ENCODE measurements around the gene KRT17. TPM values are rescaled to one million over a fixed set of nuclear protein-coding genes. Genes with fewer than 3 reads are reported as not detected.
"Not testable (repeated sequence)": the region's sequence is repeated elsewhere in the genome, so short reads cannot be mapped to it uniquely, and the experiment has no call there.

KRT17 gene
- total RNA-seq, 1 experiment from 2014 or later: 1.5 TPM

GRCh38 chr17:41629826-41630670 is 5.7 kb upstream of the KRT17 start:
- DNase-seq (ENCODE audit: low spot score) (no peak), ATAC-seq (no peak)
- ChIA-PET CTCF (interaction anchor here (1.7 to 4.6 kb wide), 4 partner anchors 18 to 81 kb away, joined by 8 to 29 read pairs (median 12); no protein-coding TSS in a partner anchor), POLR2A (no interaction called here)
- Mint-ChIP-seq H3K27me3 (ENCODE audit: low read depth) (no peaks in the 10 kb centered on the region), H3K27ac (no peak overlapping the region), H3K4me1 (peaks cover 13% of the 10 kb centered on the region), H3K36me3 (no peaks in the 10 kb centered on the region), H3K4me3 (no peak overlapping the region), H3K9me3 (no peaks in the 10 kb centered on the region)
- no peak for TF ChIP-seq GRHL2 (CRISPR knock-in tag; IDR thresholded peaks at IDR 0.05; ENCODE audit: insufficient replicate concordance, severe bottlenecking)
- TF ChIP-seq PRDM15 (CRISPR knock-in tag; IDR thresholded peaks at IDR 0.05): no peak

- TF ChIP-seq ERG (CRISPR knock-in tag; IDR thresholded peaks at IDR 0.05): no peak
- TF ChIP-seq ELF4 (CRISPR knock-in tag; IDR thresholded peaks at IDR 0.05; ENCODE audit: low read depth): no peak
- no peak for TF ChIP-seq GABPB1 (CRISPR knock-in tag; IDR thresholded peaks at IDR 0.05)
- no peak for TF ChIP-seq TEAD4 (CRISPR knock-in tag; IDR thresholded peaks at IDR 0.05)
- TF ChIP-seq HMGXB4 (CRISPR knock-in tag; IDR thresholded peaks at IDR 0.05): no peak
- no peak for TF ChIP-seq JAZF1 (CRISPR knock-in tag; IDR thresholded peaks at IDR 0.05)
- TF ChIP-seq FOXK1 (CRISPR knock-in tag; IDR thresholded peaks at IDR 0.05): no peak
- no peak for TF ChIP-seq ATF2 (CRISPR knock-in tag; IDR thresholded peaks at IDR 0.05; ENCODE audit: borderline replicate concordance, low read depth)
- ATAC-seq (no peak), DNase-seq (ENCODE audit: low spot score) (no peak)
- Mint-ChIP-seq H3K36me3 (no peaks in the 10 kb centered on the region), H3K4me1 (peaks cover 11% of the 10 kb centered on the region), H3K9me3 (no peaks in the 10 kb centered on the region), H3K4me3 (no peak overlapping the region), H3K27me3 (ENCODE audit: low read depth) (no peaks in the 10 kb centered on the region), H3K27ac (no peak overlapping the region)
- POLR2A ChIA-PET: no interaction called here
- CTCF ChIA-PET: interaction anchor here (1.1 to 4.6 kb wide), 5 partner anchors 19 to 80 kb away, joined by 3 to 29 read pairs (median 11); no protein-coding TSS in a partner anchor
Observed at GRCh38 chr17:41629316-41629715, 4.9 kb upstream of the KRT17 start.

GRCh38 chr17:41628621-41629255 is 4.4 kb upstream of the KRT17 start:
- not testable (repeated sequence) for H3K27me3 Mint-ChIP-seq (ENCODE audit: low read depth); DNase-seq (ENCODE audit: low spot score)
- peaks cover 11% of the 10 kb centered on the region for H3K4me1 Mint-ChIP-seq

GRCh38 chr17:41628073-41628370 is 3.6 kb upstream of the KRT17 start:
- DNase-seq (ENCODE audit: low spot score); H3K9me3 Mint-ChIP-seq; H3K4me3 Mint-ChIP-seq; POLR2A ChIA-PET; H3K27me3 Mint-ChIP-seq (ENCODE audit: low read depth); ATAC-seq; H3K27ac Mint-ChIP-seq; H3K36me3 Mint-ChIP-seq: not testable (repeated sequence)
- CTCF ChIA-PET: interaction anchor here (0.6 to 4.6 kb wide), 10 partner anchors 11 to 79 kb away, joined by 3 to 29 read pairs (median 4); no protein-coding TSS in a partner anchor
- H3K4me1 Mint-ChIP-seq: peaks cover 11% of the 10 kb centered on the region

More at GRCh38 chr17:41628621-41629255, 4.4 kb upstream of the KRT17 start:
- H3K27ac Mint-ChIP-seq, H3K9me3 Mint-ChIP-seq, H3K4me3 Mint-ChIP-seq, ATAC-seq, H3K36me3 Mint-ChIP-seq, POLR2A ChIA-PET: not testable (repeated sequence)
- CTCF ChIA-PET: interaction anchor here (0.6 to 4.6 kb wide), 7 partner anchors 19 to 211 kb away, joined by 3 to 29 read pairs (median 9); no protein-coding TSS in a partner anchor

Measured in WTC11 (cell line).